DND-41 (cell line): ENCODE measurements around the gene FMO4.

Experiments used
- CTCF ChIP-seq: IDR thresholded peaks from 2 replicates; pipeline ENCODE4 v1.5.1; 2012; ENCODE audit warnings: borderline replicate concordance, low read length, moderate library complexity, mild to moderate bottlenecking; ENCODE audit not compliant: poor library complexity, severe bottlenecking; ENCODE audit errors: extremely low read depth
- EZH2 ChIP-seq: IDR thresholded peaks from 3 replicates; pipeline ENCODE4 v1.6.1; 2012; ENCODE audit warnings: borderline replicate concordance, low read depth, mild to moderate bottlenecking, moderate library complexity, low read length, inconsistent platforms; ENCODE audit not compliant: severe bottlenecking

GRCh38 chr1:171351961-171352360, 38.0 kb downstream of the FMO4 start:
- TF ChIP-seq EZH2 (no peak), CTCF (no peak)
